IMR-90 (cell line): ENCODE measurements around the gene GABRB1. TPM values are rescaled to one million over a fixed set of nuclear protein-coding genes. Genes with fewer than 3 reads are reported as not detected.

Experiments
- ATAC-seq: fragments of 200-7000 bp; cut with Tn5 transposase; 2 replicates; pipeline ENCODE4 v1.9.1; 2020; ENCODE audit warnings: low read depth, mild to moderate bottlenecking, moderate library complexity
- BruUV-seq: library from RNA; stranded (reverse); fragments of 400-500 nt; replicated peaks from 2 replicates; lab custom pipeline; 2021; lab: Mats Ljungman, UMichigan
- CTCF ChIA-PET: fragments of 300-600 bp; formaldehyde crosslinking; extraction: SDS; loops from one replicate; lab custom pipeline; 2021; ENCODE audit warnings: antibody characterized with exemption; lab: Yijun Ruan, JAX
- POLR2A ChIA-PET: fragments of 300-600 bp; sonication (Branson Sonifier 250); formaldehyde crosslinking; loops from one replicate; lab custom pipeline; 2022; ENCODE audit warnings: antibody characterized with exemption; ENCODE audit not compliant: unreplicated experiment; lab: Charles Lee
- DNase-seq: peaks from one replicate; pipeline ENCODE4 v3.0.0; 2013
- H2AFZ ChIP-seq: replicated peaks from 2 replicates; pipeline ENCODE3; 2013; ENCODE audit warnings: low read length, mild to moderate bottlenecking; ENCODE audit not compliant: poor library complexity
- H2AK5ac ChIP-seq: 2 replicates; pipeline ENCODE4 v1.6.1; 2013; ENCODE audit warnings: low read depth, low read length, inconsistent platforms
- H2AK9ac ChIP-seq: replicated peaks from 2 replicates; pipeline ENCODE3; 2013; ENCODE audit warnings: mild to moderate bottlenecking, low read depth, low read length, moderate library complexity; ENCODE audit not compliant: poor library complexity
- H2BK120ac ChIP-seq: 2 replicates; pipeline ENCODE4 v1.6.1; 2013; ENCODE audit warnings: low read depth, low read length, inconsistent platforms
- H2BK15ac ChIP-seq: 3 replicates; pipeline ENCODE4 v1.6.1; 2013; ENCODE audit warnings: low read depth, low read length, inconsistent platforms
- H2BK20ac ChIP-seq: 2 replicates; pipeline ENCODE4 v1.6.1; 2013; ENCODE audit warnings: low read depth, mild to moderate bottlenecking, inconsistent platforms, low read length, moderate library complexity
- H2BK5ac ChIP-seq: 2 replicates; pipeline ENCODE4 v1.6.1; 2013; ENCODE audit warnings: mild to moderate bottlenecking, low read depth, low read length, inconsistent platforms; ENCODE audit not compliant: poor library complexity, severe bottlenecking
- H3K14ac ChIP-seq: replicated peaks from 2 replicates; pipeline ENCODE4 v1.6.1; 2013; ENCODE audit warnings: low read depth, low read length, inconsistent platforms
- H3K18ac ChIP-seq: 2 replicates; pipeline ENCODE4 v1.6.1; 2013; ENCODE audit warnings: low read depth, low read length, control low read depth
- H3K23ac ChIP-seq: 2 replicates; pipeline ENCODE4 v1.6.1; 2013; ENCODE audit warnings: low read depth, low read length, inconsistent platforms
- H3K27ac ChIP-seq: 2 replicates; pipeline ENCODE4 v1.5.1; 2013; ENCODE audit warnings: mild to moderate bottlenecking, control low read depth, low read length; ENCODE audit not compliant: insufficient read depth
- H3K27me3 ChIP-seq: 2 replicates; pipeline ENCODE4 v1.6.1; 2013; ENCODE audit warnings: low read length; ENCODE audit not compliant: control insufficient read depth, insufficient read depth
- H3K36me3 ChIP-seq: 2 replicates; pipeline ENCODE4 v1.6.1; 2013; ENCODE audit warnings: low read length, mixed read lengths; ENCODE audit not compliant: control insufficient read depth, insufficient read depth
- H3K4ac ChIP-seq: 2 replicates; pipeline ENCODE4 v1.6.1; 2013; ENCODE audit warnings: low read depth, low read length, inconsistent platforms
- H3K4me1 ChIP-seq: 2 replicates; pipeline ENCODE4 v1.6.1; 2013; ENCODE audit warnings: low read length, mixed read lengths; ENCODE audit not compliant: control insufficient read depth, insufficient read depth
- H3K4me2 ChIP-seq: 2 replicates; pipeline ENCODE4 v1.6.1; 2013; ENCODE audit warnings: low read depth, mild to moderate bottlenecking, control low read depth, low read length, moderate library complexity
- H3K4me3 ChIP-seq: 2 replicates; pipeline ENCODE4 v1.5.1; 2013; ENCODE audit warnings: low read depth, mild to moderate bottlenecking, control low read depth, low read length, moderate library complexity; ENCODE audit not compliant: insufficient read depth
- H3K56ac ChIP-seq: 2 replicates; pipeline ENCODE4 v1.6.1; 2013; ENCODE audit warnings: low read length, inconsistent platforms; ENCODE audit not compliant: insufficient read depth; ENCODE audit errors: extremely low read depth
- H3K79me1 ChIP-seq, 2 experiments: 2 replicates each; pipeline ENCODE4 v1.6.1; 2013; ENCODE audit warnings: low read length in 2 of 2, inconsistent platforms in 1 of 2, low read depth in 1 of 2
- H3K9ac ChIP-seq: 2 replicates; pipeline ENCODE4 v1.6.1; 2013; ENCODE audit warnings: low read depth, low read length, control low read depth
- H3K9me1 ChIP-seq: 2 replicates; pipeline ENCODE4 v1.6.1; 2013; ENCODE audit warnings: low read length, inconsistent platforms; ENCODE audit not compliant: insufficient read depth
- H3K9me3 ChIP-seq: 2 replicates; pipeline ENCODE4 v1.6.1; 2013; ENCODE audit warnings: low read length; ENCODE audit not compliant: control insufficient read depth, insufficient read depth
- H4K20me1 ChIP-seq: 2 replicates; pipeline ENCODE4 v1.6.1; 2013; ENCODE audit warnings: low read length, inconsistent platforms; ENCODE audit not compliant: insufficient read depth
- H4K5ac ChIP-seq: 2 replicates; pipeline ENCODE4 v1.6.1; 2013; ENCODE audit warnings: mild to moderate bottlenecking, low read depth, low read length, control low read depth
- H4K8ac ChIP-seq, 2 experiments: 2 replicates each; pipeline ENCODE4 v1.6.1; 2013; ENCODE audit warnings: low read depth in 2 of 2, low read length in 2 of 2, control low read depth in 1 of 2, inconsistent platforms in 1 of 2
- H4K91ac ChIP-seq: 2 replicates; pipeline ENCODE4 v1.6.1; 2013; ENCODE audit warnings: low read depth, low read length, inconsistent platforms; ENCODE audit not compliant: insufficient read depth
- CEBPB ChIP-seq: IDR thresholded peaks from 2 replicates; pipeline ENCODE4 v1.6.1; 2012; ENCODE audit warnings: low read depth, low read length, improper control_type of control experiment
- CHD1 ChIP-seq: IDR thresholded peaks from 2 replicates; pipeline ENCODE4 v1.6.1; 2012; ENCODE audit warnings: low read depth, low read length, improper control_type of control experiment
- FOS ChIP-seq: fragments of 150-350 bp; IDR thresholded peaks from 2 replicates; pipeline ENCODE4 v1.6.1; 2016; ENCODE audit warnings: low read depth, low read length
- RFX5 ChIP-seq: IDR thresholded peaks from 2 replicates; pipeline ENCODE4 v1.8.0; 2012; ENCODE audit warnings: low read depth, mild to moderate bottlenecking, low read length, moderate library complexity
- USF2 ChIP-seq: fragments of 150-350 bp; IDR thresholded peaks from 2 replicates; pipeline ENCODE4 v1.6.1; 2017; ENCODE audit warnings: mild to moderate bottlenecking, antibody characterized with exemption, low read length, low read depth
- dilution Hi-C: fragments of 300-500 bp; cut with HindIII; formaldehyde crosslinking; loops from one replicate; pipeline ENCODE4 v1.14.3; 2018; ENCODE audit warnings: low sequenced_read_pairs; ENCODE audit not compliant: unreplicated experiment
- in situ Hi-C: fragments of 300-500 bp; cut with MboI; formaldehyde crosslinking; loops from 3 replicates; pipeline ENCODE4 v1.14.3; 2019; ENCODE audit warnings: low sequenced_read_pairs, inconsistent platforms, mixed read lengths
- intact Hi-C: fragments of 100-400 bp; cut with micrococcal nuclease; formaldehyde crosslinking; loops from 2 replicates; pipeline ENCODE4 v1.10.0; 2022
- polyA plus RNA-seq, 3 experiments: library from polyadenylated mRNA; depleted of rRNA; stranded (reverse); fragments of >200 nt; gene quantifications; 2 replicates each; pipeline ENCODE4 v1.2.3, GENCODE V29; 2012; ENCODE audit warnings: low replicate concordance in 1 of 3
- total RNA-seq: library from RNA; depleted of rRNA; stranded (reverse); fragments of >200 nt; gene quantifications from 2 replicates; pipeline ENCODE4 v1.2.3, GENCODE V29; 2012

Gene GABRB1
- total and polyA plus RNA-seq, 2 of the 4 experiments (the other 2 are of a cell fraction), result 4.7 to 16.1 TPM

- Histone ChIP-seq H3K36me3 (no peaks in the 10 kb centered on the region), H3K18ac (peak overlapping the region; percentile 75; the same call in 1 of the 2 replicates), H3K27ac (no peak overlapping the region), H2BK15ac (no peak overlapping the region; the same call in 2 of the 3 replicates), H2AFZ (no peak overlapping the region), H4K20me1 (no peaks in the 10 kb centered on the region), H4K91ac (no peak overlapping the region), H3K23ac (peak overlapping the region; percentile 53), H4K8ac (peak overlapping the region in 1 of 2 experiments; percentile 76; a peak in 2 of 4 replicates), H2AK9ac (no peak overlapping the region), H3K4me1 (no peaks in the 10 kb centered on the region; the same call in 1 of the 2 replicates), H2BK5ac (peak overlapping the region; percentile 29), H2BK20ac (no peak overlapping the region), H3K4me3 (no peak overlapping the region), H2BK120ac (peak overlapping the region; percentile 19; the same call in 1 of the 2 replicates), H3K4ac (no peak overlapping the region), H3K56ac (no peak overlapping the region), H3K27me3 (no peaks in the 10 kb centered on the region), H3K14ac (no peak overlapping the region; the same call in 1 of the 2 replicates), H3K9me3 (no peaks in the 10 kb centered on the region), H3K9ac (no peak overlapping the region; the same call in 1 of the 2 replicates), H3K79me1 (no peaks in the 10 kb centered on the region), H3K9me1 (peaks cover 5% of the 10 kb centered on the region; the same call in 1 of the 2 replicates), H4K5ac (no peak overlapping the region), H3K4me2 (peak overlapping the region; percentile 85), H2AK5ac (no peak overlapping the region)
- CTCF ChIA-PET, result interaction anchor here (0.5 to 1.6 kb wide), 4 partner anchors 12 to 1470 kb away, joined by 4 to 8 read pairs (median 6); no protein-coding TSS in a partner anchor
- no peak for TF ChIP-seq CHD1
- TF ChIP-seq CEBPB, result peak; percentile 78
- TF ChIP-seq FOS, result no peak
- TF ChIP-seq RFX5, result no peak
- TF ChIP-seq USF2, result no peak
- intact Hi-C loops, result no loop called here
- dilution Hi-C loops, result no loop called here
- no TSS peak for BruUV-seq
- POLR2A ChIA-PET, result no interaction called here
- peak; percentile 46; the same call in 1 of the 2 replicates for ATAC-seq
- in situ Hi-C loops, result no loop called here
- no peak for DNase-seq
Measured at GRCh38 chr4:47010347-47010911, 20.9 kb upstream of the GABRB1 start.
